ENCODE measurements around the gene HOXD10. TPM values are rescaled to one million over a fixed set of nuclear protein-coding genes. Genes with fewer than 3 reads are reported as not detected.

HOXD10 gene
- polyA plus RNA-seq, 3 donors, result 0.02 to 0.76 (median 0.45) TPM

DNA sequence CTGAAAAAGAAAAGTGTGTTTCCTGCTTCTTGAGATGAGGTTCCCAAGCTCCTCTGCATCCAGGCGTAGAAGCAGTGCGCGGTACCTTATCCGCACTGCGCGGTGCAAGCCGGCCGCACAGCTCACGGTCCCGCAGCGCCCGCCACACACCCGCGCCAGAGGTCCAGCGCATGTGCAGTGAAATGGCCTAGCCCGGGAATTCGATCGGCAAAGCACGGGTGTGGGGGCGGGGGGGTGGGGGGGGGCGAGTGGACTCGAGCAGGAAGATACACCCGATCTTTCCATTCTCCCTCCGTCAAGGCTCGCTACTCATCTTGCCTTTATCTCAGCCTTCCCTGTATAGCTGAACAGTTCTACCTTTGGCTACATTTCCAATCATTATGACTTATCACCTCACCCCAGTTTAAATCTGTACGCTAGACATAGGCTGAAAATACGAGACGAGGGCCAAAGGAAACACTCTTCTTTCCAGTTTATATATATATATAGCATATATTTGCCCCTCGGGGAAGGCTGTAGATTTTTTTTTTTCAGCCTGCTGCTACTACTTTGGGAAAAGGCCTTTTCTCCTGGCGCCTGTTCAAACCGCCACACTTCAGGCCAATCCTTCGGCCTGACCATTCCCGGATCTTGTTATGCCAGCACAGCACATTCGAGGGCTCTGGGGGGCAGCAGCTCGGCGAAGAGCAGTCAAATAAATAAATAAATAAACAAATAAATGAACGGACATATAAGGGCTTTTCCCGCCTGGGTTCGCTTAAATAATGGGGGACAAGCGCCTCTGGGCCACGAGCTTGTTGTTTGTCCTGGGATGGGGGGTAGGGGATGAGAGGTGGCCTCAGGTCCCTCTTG, 23.3 kb downstream of the HOXD10 start:
- H3K27ac ChIP-seq (ENCODE audit: low read depth, low read length), result no peak overlapping the region
- 17 to 24% (median 17%) methylated on average over 41 of the region's 41 CpGs for WGBS, 3 donors

DNA sequence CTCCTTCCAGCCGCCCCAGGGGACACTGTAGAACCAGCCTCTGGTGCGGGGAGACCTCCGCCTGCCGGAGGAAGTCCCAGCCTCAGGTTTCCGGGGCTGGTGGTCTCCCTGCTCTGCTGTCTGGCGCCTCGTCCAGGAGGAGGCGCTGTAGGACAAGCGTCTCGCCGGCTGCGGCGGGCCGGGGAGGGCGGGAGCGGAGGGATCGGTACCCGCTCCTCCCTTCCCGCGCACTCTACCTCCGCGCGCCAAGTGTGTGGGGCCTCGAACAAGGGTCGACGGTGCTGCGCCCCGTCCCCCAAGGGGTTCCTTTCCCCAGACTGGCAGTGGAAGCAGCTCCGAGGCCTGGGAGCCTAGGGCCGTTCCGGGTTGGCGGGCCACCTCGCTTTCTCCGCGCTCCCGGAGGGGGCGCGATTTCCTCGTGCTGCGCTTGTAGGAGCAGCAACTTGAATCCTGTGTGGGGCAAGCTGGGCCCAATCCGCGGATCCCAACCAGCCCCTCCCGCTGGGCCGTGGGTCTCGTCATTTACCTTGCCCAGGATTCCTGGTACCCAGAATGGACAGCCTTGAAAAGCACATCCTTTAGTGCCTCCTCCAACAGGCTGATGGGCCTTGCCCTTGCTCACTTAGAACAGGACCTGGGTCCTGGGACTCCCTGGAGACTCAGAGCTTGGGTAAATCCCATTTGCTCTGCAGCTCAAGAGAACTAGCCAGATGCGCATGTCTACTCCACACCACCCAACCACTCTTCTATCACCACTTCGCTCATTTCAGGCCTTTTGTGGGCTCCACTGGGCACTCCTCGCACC, 24.1 kb downstream of the HOXD10 start:
- 7 to 8% (median 7%) methylated on average over 40 to 48 of the region's 48 CpGs for whole genome bisulfite sequencing, 3 donors
- no peak overlapping the region for H3K27ac ChIP-seq (ENCODE audit: low read depth, low read length)

DNA sequence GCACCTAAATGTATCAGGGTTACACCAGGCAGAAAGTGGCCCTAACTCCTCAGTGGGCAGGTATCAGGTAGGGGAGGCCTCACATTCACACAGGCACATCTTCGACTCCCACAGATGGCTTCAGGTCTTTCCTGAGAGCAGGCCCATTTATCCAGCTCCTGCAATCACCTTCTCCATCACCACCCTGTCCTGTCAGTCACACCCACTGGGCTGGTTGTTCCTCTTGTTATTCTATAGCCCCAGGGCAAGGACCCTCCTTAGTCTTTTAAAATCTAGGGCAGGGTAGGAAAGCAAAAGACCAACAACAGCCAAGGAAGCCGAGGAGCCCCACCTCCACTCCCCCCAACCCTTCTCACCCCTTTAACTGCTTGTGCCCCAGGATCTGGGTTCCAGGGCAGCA, 25.7 kb downstream of the HOXD10 start:
- WGBS, 3 donors, result 81 to 89% (median 88%) methylated on average over 2 of the region's 2 CpGs
- no peak overlapping the region for H3K27ac ChIP-seq (ENCODE audit: low read depth, low read length)

DNA sequence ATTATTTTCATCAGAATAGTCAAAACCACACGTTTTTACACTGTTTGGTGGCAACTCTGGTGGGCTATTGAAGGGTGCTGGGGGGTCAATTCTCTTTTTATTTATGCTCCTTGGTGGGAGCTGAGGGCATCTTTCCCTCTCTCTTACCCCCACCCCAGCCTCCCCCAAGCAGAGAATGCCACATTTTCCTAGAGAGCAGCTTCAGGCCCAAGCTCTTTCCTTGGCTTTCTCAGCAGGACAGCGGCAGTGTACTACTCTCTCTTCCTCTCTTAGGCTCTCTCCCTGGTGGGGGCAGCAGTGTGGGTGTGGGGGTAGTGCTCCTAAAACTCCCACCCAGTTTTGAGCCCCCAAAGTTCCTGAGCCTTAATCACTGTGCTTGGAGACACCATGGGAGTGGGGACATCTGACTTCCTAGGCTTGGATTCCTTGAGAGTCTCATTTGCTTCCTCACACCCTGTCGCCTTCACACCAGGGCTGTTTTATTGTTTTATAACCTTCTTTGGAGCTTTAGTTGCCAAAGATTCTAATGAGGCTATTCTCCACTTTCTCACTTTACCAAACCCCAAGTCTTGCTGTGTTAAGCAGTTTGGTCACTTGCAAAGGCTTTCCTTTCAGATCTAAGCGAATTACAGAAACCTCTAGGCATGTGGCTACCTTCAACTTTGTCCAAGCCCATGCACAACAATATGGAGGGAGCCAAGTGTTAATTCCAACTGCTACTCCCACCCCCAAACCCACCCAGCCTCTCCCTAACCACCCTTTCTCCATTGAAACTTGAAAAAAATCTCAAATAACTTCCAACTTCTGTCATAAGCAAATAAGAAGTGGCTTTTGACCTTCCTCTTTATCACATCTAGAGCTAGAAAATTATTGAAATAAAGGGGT, 28.7 kb downstream of the HOXD10 start:
- H3K27ac ChIP-seq (ENCODE audit: low read depth, low read length), result no peak overlapping the region
- 34 to 70% (median 70%) methylated on average over 4 of the region's 4 CpGs for WGBS, 3 donors

DNA sequence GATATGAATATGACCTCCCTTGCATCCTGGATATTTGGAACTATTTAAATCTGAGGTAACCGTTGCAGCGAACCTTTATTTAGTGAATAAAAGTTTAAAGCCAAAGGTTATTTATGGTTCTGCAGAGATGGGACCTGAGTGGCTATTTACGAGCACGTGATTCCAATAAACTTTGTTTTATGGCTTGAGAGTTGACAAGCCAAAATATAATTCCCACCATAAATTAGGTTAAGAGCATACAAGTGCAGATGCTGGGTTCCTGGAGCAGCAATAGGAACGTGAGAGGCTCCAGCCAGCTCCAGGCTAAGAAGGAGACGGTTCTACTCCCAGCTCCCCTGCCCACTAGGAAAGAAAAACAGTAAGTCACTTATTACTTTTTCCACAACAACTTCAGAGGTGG, 29.5 kb downstream of the HOXD10 start:
- no peak overlapping the region for H3K27ac ChIP-seq (ENCODE audit: low read depth, low read length)
- WGBS, 3 donors, result 29 to 37% (median 36%) methylated on average over 6 of the region's 6 CpGs

DNA sequence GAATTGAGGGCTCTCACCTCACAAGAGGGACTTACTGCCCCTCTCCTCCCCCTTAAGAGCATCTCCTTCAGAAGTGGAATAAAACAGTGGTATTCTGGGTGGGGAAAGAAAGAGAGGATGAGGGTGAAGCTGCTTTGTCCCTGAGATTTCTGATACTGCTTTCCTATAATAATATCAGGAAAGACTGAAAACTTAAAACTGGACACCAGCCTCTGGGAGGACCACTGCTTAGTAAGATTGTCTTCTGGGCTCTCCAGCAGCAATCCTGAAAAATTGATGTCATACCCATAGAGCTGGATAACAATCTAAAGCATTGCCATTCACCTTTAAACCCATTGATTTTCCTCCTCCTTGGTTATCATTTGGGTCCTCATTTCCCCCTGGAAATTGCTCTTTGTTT, 30.1 kb downstream of the HOXD10 start:
- H3K27ac ChIP-seq (ENCODE audit: low read depth, low read length), result no peak overlapping the region

DNA sequence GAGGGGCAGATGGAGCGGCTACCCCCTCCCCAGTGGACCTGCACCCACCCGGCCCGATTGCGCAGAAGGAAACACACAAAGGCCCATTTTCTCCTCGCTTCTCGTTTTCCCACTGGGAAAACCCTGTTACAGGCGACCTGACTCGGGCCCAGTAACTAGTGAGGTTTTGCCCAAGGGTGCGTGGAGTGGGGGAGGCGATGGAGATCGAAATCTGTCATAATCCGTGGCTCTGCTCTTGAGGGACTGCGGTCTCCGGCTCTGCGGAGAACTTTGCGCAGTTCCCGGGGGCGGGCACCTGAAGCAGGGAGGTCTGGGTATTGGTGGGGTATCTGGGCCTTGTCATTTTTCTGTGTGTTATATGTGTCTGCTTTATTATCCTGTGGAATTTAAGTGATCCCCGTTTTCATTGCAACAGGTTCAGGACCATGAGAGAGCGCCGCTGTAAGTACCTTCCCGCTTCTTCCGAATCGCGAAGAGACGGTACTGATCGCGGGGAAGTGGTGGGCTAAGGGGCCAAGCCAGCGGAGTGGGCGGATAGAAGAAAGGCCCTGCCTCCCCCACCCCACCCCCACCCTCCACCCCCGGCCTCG, 30.7 kb downstream of the HOXD10 start:
- 17 to 60% (median 31%) methylated on average over 31 to 32 of the region's 32 CpGs for WGBS, 3 donors
- H3K27ac ChIP-seq (ENCODE audit: low read depth, low read length), result no peak overlapping the region

DNA sequence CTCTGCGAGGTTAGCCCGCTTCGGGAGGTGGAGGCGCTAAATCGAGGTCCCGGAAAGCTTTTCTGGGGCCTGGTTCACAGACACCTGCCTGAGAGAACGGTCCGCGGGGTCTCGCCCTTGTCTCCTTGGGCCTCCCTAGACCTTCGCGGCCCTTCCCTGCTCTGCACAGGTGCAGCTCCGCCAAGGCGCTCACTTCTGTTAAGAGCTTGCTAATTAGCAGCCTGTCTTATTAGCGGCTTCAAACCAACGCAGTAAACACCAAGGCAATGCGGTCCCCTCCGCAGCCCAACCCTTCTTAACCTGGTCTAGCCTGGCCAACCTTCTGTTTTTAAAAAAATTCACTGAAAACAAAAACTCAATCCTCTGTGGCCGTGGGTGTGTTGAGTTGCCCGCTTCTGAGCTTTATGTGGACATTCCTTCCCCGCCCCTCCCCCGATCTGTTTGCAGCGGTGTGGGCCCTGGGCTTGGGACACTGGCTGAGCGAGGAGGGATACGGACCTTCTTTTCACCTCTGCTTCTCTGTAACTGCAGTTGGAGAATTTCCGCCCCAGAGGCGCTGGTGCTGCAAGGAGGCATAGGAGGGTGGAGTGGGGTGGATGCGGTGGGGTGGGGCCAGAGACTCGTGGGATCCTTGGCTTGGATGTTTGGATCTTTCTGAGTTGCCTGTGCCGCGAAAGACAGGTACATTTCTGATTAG, 31.4 kb downstream of the HOXD10 start:
- H3K27ac ChIP-seq (ENCODE audit: low read depth, low read length), result no peak overlapping the region
- 16 to 47% (median 30%) methylated on average over 30 to 31 of the region's 31 CpGs for WGBS, 3 donors

DNA sequence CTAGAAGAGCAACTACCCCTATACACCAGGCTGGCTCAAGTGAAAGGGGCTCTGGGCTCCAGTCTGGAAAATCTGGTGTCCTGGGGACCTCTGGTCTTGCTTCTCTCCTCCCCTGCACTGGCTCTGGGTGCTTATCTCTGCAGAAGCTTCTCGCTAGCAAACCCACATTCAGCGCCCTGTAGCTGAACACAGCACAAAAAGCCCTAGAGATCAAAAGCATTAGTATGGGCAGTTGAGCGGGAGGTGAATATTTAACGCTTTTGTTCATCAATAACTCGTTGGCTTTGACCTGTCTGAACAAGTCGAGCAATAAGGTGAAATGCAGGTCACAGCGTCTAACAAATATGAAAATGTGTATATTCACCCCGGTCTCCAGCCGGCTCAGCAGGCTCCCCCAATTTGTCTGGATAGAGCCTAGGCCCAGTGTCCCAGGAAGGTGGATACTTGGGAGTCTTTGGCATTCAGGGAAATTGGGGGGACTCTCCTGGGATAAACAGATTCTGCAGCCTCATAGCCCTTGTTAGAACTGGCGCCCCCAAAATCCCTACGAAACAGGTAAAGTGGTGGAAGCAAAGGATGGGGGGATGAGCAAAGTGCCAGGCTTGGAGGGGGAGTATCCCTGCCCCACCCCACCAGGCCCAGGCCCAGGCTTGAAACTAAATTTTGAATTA, 32.3 kb downstream of the HOXD10 start:
- WGBS, 3 donors, result 20 to 67% (median 47%) methylated on average over 11 of the region's 11 CpGs
- H3K27ac ChIP-seq (ENCODE audit: low read depth, low read length), result no peak overlapping the region

DNA sequence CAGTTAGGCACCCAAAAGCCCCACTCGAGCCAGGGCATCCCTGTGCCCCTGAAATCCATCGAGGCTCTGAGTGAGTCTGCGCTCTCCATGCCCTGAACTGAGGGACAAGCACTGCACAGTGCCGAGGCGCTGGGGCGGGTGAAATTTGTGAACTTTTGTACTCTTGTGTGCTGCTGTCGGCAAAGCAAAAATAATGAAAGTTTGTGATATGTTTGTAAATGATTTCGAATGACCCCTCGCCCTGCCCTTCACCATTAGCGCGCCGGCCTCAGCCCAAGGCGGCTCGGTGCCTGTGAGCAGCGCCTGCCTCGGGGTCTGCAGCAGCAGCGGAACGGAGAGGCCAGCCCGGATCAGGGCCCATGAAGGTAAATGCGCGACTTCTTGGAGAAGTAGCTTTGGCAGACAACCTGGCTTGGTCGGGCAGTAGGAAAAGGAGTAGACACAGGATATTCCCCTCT, 32.9 kb downstream of the HOXD10 start:
- WGBS, 3 donors, result 19 to 56% (median 39%) methylated on average over 22 of the region's 22 CpGs
- no peak overlapping the region for H3K27ac ChIP-seq (ENCODE audit: low read depth, low read length)

DNA sequence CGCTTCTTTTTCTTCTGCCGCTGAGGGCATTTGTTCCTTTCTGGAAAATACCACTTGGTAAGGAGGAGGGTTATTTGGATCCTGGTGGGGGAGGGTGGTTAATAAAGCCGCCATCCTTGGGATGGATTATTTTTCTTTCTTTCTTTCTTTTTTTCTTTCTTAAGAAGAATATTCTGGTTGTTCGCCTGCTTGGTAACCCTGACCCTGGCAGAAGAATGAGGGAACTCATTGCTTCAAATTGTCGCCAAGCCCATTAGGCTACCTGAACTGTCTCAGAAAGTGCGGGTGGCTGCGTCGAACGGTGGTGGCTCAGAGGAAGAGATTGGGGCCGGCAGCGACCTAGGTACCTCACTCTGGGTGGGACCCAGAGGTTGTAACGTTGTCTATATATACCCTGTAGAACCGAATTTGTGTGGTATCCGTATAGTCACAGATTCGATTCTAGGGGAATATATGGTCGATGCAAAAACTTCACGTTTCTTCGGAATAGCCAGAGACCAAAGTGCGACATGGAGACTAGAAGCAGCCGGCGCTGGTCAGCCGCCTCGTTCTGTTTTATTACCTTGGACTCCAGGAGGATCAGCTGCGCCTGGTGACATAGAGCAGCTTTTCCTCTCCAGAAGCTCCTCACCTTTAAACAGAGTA, 33.5 kb downstream of the HOXD10 start:
- no peak overlapping the region for H3K27ac ChIP-seq (ENCODE audit: low read depth, low read length)

DNA sequence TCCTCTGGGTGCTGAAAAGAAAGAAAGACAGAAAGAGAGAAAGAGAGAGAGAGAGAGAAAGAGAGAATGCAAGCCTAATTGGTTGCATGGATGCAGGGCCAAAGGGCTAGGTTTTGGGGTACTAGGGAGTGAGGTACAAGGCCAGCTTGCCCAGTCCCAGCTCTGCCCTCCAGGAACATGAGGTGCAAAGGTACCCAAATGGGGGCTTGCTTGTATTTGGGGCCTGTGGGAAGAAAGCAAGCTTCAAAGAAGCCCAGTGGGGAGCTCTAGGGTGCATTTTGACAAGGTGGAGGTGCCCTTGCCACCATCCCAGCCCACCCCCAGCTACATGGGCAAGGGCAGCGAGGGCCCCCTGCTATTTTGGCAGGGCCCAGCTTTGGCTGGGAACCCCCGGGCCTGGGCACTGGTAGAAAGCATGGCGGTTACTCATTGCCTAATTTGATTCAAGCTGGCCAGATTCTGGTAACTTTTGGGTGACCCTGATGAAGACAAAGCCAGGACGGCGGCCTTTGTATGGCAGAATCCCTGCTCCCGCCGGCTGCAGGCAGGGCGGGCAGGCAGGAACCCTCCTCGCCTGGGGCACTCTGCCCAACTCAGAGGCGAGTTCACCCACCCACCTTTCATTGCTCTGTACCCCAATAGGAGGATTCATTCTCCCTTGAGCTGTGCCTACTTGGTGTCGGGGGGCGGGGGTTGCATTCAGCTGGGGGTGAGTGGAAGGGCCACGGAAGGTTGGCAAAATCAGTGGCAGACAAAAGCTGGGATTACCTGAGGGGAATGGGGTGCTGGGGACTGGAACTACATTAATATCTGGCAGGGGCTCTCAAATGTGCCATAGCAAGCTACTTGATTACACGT, 34.2 kb downstream of the HOXD10 start:
- WGBS, 3 donors, result 22 to 58% (median 48%) methylated on average over 14 of the region's 14 CpGs
- no peak overlapping the region for H3K27ac ChIP-seq (ENCODE audit: low read depth, low read length)

More for the DNA sequence above, 33.5 kb downstream of the HOXD10 start:
- 20 to 54% (median 37%) methylated on average over 24 of the region's 24 CpGs for WGBS, 3 donors

DNA sequence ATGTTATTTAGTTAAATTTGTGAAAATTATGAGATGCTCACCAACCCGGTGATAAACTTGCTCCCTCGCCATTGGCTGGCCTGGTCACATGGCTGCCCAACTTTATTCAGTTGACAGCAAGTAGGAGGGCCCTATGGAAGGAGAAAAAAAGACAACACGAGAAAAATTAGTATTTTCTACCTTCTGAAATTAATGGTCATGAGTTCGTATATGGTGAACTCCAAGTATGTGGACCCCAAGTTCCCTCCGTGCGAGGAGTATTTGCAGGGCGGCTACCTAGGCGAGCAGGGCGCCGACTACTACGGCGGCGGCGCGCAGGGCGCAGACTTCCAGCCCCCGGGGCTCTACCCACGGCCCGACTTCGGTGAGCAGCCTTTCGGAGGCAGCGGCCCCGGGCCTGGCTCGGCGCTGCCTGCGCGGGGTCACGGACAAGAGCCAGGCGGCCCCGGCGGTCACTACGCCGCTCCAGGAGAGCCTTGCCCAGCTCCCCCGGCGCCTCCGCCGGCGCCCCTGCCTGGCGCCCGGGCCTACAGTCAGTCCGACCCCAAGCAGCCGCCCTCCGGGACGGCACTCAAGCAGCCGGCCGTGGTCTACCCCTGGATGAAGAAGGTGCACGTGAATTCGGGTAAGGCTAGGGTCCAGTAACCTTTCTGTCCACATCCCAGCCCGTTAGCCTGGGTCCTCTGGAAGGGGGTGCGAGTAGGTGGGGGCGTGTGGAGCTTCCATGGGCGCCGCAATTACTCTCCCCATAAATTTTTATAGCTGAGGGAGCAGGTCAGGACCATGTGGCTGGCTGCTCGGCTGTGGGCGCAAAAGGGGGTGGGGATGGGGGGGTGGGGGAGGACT, 35.1 kb downstream of the HOXD10 start, which contains the start of gene HOXD4:
Gene HOXD4 (plus strand): TSS at position 109 of the 846 bp plus-strand sequence. CDS start 84 bp downstream, at position 193.
- WGBS, 3 donors, result 11 to 47% (median 24%) methylated on average over 54 to 55 of the region's 55 CpGs
- no peak within 1 kb of the TSS for H3K27ac ChIP-seq (ENCODE audit: low read depth, low read length)

DNA sequence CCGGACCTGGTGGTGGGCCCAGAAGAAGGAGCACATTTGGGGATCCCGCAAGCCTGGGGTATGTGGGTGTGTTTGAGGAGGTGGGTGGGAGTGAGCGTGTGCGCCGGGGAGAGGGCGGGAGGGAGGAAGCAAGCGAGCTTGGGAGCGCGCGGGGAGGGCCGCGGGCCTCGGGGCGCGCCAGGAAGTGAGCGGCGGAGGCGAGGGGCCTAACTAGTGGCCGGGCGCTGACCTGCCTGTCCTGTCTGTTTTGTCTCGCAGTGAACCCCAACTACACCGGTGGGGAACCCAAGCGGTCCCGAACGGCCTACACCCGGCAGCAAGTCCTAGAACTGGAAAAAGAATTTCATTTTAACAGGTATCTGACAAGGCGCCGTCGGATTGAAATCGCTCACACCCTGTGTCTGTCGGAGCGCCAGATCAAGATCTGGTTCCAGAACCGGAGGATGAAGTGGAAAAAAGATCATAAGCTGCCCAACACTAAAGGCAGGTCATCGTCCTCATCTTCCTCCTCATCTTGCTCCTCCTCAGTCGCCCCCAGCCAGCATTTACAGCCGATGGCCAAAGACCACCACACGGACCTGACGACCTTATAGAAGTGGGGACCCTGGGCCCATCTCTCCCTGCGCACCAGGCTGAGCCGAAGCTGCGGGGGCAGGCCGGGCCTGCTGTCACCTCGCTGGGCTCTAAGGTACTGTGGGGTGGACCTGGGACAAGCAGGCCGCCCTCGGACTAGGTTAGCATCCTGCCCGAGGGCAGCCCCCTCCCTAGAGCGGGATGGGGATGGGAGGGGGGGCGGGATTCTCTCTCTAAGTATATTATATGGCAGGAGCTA, 36.0 kb downstream of the HOXD10 start:
- 10 to 46% (median 29%) methylated on average over 46 to 48 of the region's 48 CpGs for WGBS, 3 donors
- no peak overlapping the region for H3K27ac ChIP-seq (ENCODE audit: low read depth, low read length)
